ENCODE measurements around the gene AP5S1.

AP5S1 gene

GRCh38 chr20:3802524-3803239, 17.7 kb upstream of the AP5S1 start:
- DNase-seq (ENCODE audit: low read depth), result no peak
- H3K4me3 ChIP-seq (ENCODE audit: control insufficient read depth, low read depth, low read length), result no peak overlapping the region
- no peak for TF ChIP-seq CTCF (IDR thresholded peaks at IDR 0.05; ENCODE audit: control insufficient read depth, insufficient read depth, low read depth, low read length, missing control alignments)

DNA sequence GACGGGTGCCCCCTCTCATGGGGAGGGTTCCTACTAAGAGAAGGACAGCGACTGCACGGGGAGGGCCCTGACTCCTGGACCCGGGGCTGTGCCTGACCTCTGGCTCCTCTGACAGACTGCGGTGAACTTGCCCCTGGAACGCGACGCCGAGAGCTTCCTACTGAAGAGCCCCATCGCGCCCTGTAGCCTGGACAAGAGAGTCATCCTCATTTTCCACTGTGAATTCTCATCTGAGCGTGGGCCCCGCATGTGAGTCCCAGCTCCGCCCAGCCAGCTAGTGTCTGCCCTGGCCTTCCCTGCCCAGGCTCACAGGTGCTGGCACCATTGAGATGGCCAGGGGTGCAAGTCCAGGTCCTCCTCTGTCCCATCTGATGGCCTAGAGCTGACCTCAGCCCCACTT, 17.1 kb upstream of the AP5S1 start:
- DNase-seq (ENCODE audit: low read depth), result no peak
- H3K4me3 ChIP-seq (ENCODE audit: control insufficient read depth, low read depth, low read length), result no peak overlapping the region

DNA sequence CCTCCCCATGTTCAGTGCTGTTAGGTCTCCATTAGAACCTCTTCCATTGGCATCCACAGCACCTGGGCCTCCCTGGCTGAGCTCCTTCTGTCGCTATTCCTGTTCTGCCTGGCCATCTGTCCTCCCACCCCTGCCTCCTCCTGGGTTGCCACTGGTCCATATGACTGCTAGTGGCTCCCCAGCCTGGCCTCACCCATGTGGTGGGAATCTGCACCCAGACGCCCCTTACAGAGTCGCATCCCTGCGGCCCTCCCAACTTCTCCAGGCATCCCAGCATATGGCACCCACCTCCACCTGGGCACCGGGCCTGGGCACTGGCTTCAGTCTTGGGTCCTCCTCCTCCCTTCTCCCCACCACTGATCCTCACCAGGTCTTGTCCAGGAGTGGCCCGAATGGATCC, 16.5 kb upstream of the AP5S1 start:
- TF ChIP-seq CTCF (IDR thresholded peaks at IDR 0.05; ENCODE audit: control insufficient read depth, insufficient read depth, low read depth, low read length, missing control alignments), result no peak
- no peak overlapping the region for H3K4me3 ChIP-seq (ENCODE audit: control insufficient read depth, low read depth, low read length)
- DNase-seq (ENCODE audit: low read depth), result no peak

More for the DNA sequence above, 17.1 kb upstream of the AP5S1 start:
- no peak for TF ChIP-seq CTCF (IDR thresholded peaks at IDR 0.05; ENCODE audit: control insufficient read depth, insufficient read depth, low read depth, low read length, missing control alignments)

GRCh38 chr20:3804254-3804751, 16.0 kb upstream of the AP5S1 start:
- no peak for TF ChIP-seq CTCF (IDR thresholded peaks at IDR 0.05; ENCODE audit: control insufficient read depth, insufficient read depth, low read depth, low read length, missing control alignments)
- no peak for DNase-seq (ENCODE audit: low read depth)
- no peak overlapping the region for H3K4me3 ChIP-seq (ENCODE audit: control insufficient read depth, low read depth, low read length)

DNA sequence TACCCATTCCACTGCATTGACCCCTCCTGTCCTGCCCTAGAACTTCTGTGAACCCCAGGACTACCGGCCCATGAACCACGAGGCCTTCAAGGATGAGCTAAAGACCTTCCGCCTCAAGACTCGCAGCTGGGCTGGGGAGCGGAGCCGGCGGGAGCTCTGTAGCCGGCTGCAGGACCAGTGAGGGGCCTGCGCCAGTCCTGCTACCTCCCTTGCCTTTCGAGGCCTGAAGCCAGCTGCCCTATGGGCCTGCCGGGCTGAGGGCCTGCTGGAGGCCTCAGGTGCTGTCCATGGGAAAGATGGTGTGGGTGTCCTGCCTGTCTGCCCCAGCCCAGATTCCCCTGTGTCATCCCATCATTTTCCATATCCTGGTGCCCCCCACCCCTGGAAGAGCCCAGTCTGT, 15.6 kb upstream of the AP5S1 start:
- no peak for TF ChIP-seq CTCF (IDR thresholded peaks at IDR 0.05; ENCODE audit: control insufficient read depth, insufficient read depth, low read depth, low read length, missing control alignments)
- DNase-seq (ENCODE audit: low read depth), result no peak

DNA sequence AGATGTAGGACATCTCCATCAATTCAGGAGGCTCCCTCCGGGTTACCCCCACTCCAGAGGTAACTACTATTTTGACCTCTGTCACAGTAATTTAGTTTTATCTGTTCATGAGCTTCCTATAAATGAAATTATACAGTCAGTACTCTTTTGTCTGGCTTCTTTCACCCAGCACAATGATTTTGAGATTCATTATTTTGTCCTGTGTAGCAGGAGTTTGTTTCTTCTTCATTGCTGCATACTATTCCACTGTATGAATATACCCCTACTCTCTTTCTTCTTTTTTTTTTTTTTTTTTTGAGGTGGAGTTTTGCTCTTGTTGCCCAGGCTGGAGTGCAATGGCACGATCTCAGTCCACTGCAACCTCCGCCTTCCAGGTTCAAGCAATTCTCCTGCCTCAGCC, 11.8 kb upstream of the AP5S1 start:
- H3K4me3 ChIP-seq (ENCODE audit: control insufficient read depth, low read depth, low read length), result no peak overlapping the region
- DNase-seq (ENCODE audit: low read depth), result no peak
- no peak for TF ChIP-seq CTCF (IDR thresholded peaks at IDR 0.05; ENCODE audit: control insufficient read depth, insufficient read depth, low read depth, low read length, missing control alignments)

More for the DNA sequence above, 15.6 kb upstream of the AP5S1 start:
- no peak overlapping the region for H3K4me3 ChIP-seq (ENCODE audit: control insufficient read depth, low read depth, low read length)

Measured in AG09309 (cell line).